PC-9 (cell line): ENCODE measurements around the gene RFPL3. TPM values are rescaled to one million over a fixed set of nuclear protein-coding genes. Genes with fewer than 3 reads are reported as not detected.
"Not testable (repeated sequence)": the region's sequence is repeated elsewhere in the genome, so short reads cannot be mapped to it uniquely, and the experiment has no call there.

Experiments used
- BruUV-seq: library from RNA; stranded (reverse); fragments of 400-500 nt; replicated peaks from 2 replicates; lab custom pipeline; 2021; lab: Mats Ljungman, UMichigan
- CTCF ChIA-PET: fragments of 300-600 bp; sonication (Branson Sonifier 250); formaldehyde crosslinking; loops from one replicate; lab custom pipeline; 2022; ENCODE audit warnings: antibody characterized with exemption; lab: Charles Lee
- POLR2A ChIA-PET: fragments of 300-600 bp; sonication (Branson Sonifier 250); formaldehyde crosslinking; loops from one replicate; lab custom pipeline; 2022; ENCODE audit warnings: antibody characterized with exemption; ENCODE audit not compliant: unreplicated experiment; lab: Charles Lee
- DNase-seq, 2 experiments: peaks; one replicate each; pipeline versions ENCODE4 v3.0.0 to v3.0.0-alpha.2; 2015 to 2022; ENCODE audit warnings: mixed read lengths in 1 of 2
- H2AFZ ChIP-seq: fragments of 200-600 bp; sonication (generic); 2 replicates; pipeline ENCODE4 v1.8.1; 2017; ENCODE audit warnings: antibody characterized with exemption
- H3F3A ChIP-seq: fragments of 200-600 bp; sonication (generic); 2 replicates; pipeline ENCODE4 v1.8.1; 2017; ENCODE audit warnings: antibody characterized with exemption, mild to moderate bottlenecking, low read depth; ENCODE audit not compliant: insufficient read depth
- H3K27ac ChIP-seq: fragments of 200-600 bp; sonication (generic); 2 replicates; pipeline ENCODE4 v1.6.1; 2016; ENCODE audit warnings: mixed run types
- H3K27me3 ChIP-seq: fragments of 200-600 bp; sonication (generic); 2 replicates; pipeline ENCODE4 v1.6.1; 2016; ENCODE audit warnings: low read depth, mixed run types; ENCODE audit not compliant: insufficient read depth
- H3K36me3 ChIP-seq: fragments of 200-600 bp; sonication (generic); 2 replicates; pipeline ENCODE4 v1.6.1; 2016; ENCODE audit warnings: low read depth, mixed run types
- H3K4me1 ChIP-seq: fragments of 200-600 bp; sonication (generic); replicated peaks from 2 replicates; pipeline ENCODE4 v1.6.1; 2016; ENCODE audit warnings: mixed run types; ENCODE audit not compliant: insufficient read depth
- H3K4me2 ChIP-seq: fragments of 200-600 bp; sonication (generic); 2 replicates; pipeline ENCODE4 v1.6.1; 2017; ENCODE audit warnings: mixed run types
- H3K4me3 ChIP-seq: fragments of 200-600 bp; sonication (generic); 2 replicates; pipeline ENCODE4 v1.6.1; 2016; ENCODE audit warnings: mixed run types
- H3K79me2 ChIP-seq: fragments of 200-600 bp; sonication (generic); 2 replicates; pipeline ENCODE4 v1.6.1; 2017; ENCODE audit warnings: low read depth, mixed run types
- H3K9me2 ChIP-seq: fragments of 200-600 bp; sonication (generic); 2 replicates; pipeline ENCODE4 v1.8.1; 2017; ENCODE audit warnings: mild to moderate bottlenecking; ENCODE audit not compliant: insufficient read depth
- H3K9me3 ChIP-seq: fragments of 200-600 bp; sonication (generic); 2 replicates; pipeline ENCODE4 v1.8.1; 2016; ENCODE audit warnings: low read depth; ENCODE audit not compliant: insufficient read depth
- H4K20me1 ChIP-seq: fragments of 200-600 bp; sonication (generic); 2 replicates; pipeline ENCODE4 v1.8.1; 2017; ENCODE audit not compliant: insufficient read depth
- EZH2 ChIP-seq: fragments of 200-600 bp; sonication (generic); IDR thresholded peaks from 2 replicates; pipeline ENCODE4 v1.8.0; 2017; ENCODE audit warnings: antibody characterized with exemption, low read depth
- intact Hi-C: fragments of 100-400 bp; cut with micrococcal nuclease; formaldehyde crosslinking; loops from one replicate; pipeline ENCODE4 v1.10.0; 2022; ENCODE audit not compliant: unreplicated experiment
- total RNA-seq: library from RNA; stranded (reverse); gene quantifications from 2 replicates; pipeline ENCODE4 v1.2.3, GENCODE V29; 2021
- TF ChIP-seq, protein P1 (sequence below): fragments of 200-600 bp; sonication (generic); conservative IDR thresholded peaks from 2 replicates; pipeline ENCODE4 v1.6.1; 2017; ENCODE audit warnings: mixed run types, antibody characterized with exemption, mild to moderate bottlenecking, moderate library complexity

RFPL3 gene
- total RNA-seq, 1 experiment from 2014 or later, result not detected

DNA sequence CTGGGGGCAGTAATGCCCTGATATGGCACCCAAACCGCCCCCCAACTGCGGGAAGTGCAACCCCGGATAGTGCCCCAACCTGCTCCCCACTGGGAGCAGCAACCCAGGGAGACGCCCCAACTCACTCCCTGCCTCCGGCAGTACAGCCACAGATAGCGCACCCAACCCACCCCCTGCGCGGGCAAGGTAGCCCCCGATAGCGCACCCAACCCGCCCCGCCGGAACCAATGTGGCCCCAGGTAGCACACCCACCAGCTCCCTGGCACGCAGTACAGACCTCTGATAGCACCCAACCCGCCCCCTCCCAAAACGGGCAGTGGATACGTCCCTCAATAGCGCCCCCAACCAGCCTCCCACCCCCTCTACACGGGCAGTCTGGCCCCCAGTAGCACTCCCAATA lies 3.8 kb upstream of the RFPL3 start:
- Histone ChIP-seq H3K4me1 (no peaks in the 10 kb centered on the region), H3K36me3 (no peaks in the 10 kb centered on the region), H3F3A (no peaks in the 10 kb centered on the region), H3K9me3 (no peaks in the 10 kb centered on the region), H3K27ac (no peak overlapping the region), H3K79me2 (no peaks in the 10 kb centered on the region), H3K4me3 (no peak overlapping the region), H3K27me3 (peaks cover 35% of the 10 kb centered on the region), H3K4me2 (no peak overlapping the region), H3K9me2 (no peaks in the 10 kb centered on the region), H2AFZ (no peak overlapping the region), H4K20me1 (no peaks in the 10 kb centered on the region)
- intact Hi-C loops, result no loop called here
- no peak for TF ChIP-seq EZH2
- TF ChIP-seq, protein P1, sequence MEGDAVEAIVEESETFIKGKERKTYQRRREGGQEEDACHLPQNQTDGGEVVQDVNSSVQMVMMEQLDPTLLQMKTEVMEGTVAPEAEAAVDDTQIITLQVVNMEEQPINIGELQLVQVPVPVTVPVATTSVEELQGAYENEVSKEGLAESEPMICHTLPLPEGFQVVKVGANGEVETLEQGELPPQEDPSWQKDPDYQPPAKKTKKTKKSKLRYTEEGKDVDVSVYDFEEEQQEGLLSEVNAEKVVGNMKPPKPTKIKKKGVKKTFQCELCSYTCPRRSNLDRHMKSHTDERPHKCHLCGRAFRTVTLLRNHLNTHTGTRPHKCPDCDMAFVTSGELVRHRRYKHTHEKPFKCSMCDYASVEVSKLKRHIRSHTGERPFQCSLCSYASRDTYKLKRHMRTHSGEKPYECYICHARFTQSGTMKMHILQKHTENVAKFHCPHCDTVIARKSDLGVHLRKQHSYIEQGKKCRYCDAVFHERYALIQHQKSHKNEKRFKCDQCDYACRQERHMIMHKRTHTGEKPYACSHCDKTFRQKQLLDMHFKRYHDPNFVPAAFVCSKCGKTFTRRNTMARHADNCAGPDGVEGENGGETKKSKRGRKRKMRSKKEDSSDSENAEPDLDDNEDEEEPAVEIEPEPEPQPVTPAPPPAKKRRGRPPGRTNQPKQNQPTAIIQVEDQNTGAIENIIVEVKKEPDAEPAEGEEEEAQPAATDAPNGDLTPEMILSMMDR, result no peak
- ChIA-PET POLR2A (no interaction called here), CTCF (no interaction called here)
- no TSS peak for BruUV-seq
- no peak for DNase-seq

DNA sequence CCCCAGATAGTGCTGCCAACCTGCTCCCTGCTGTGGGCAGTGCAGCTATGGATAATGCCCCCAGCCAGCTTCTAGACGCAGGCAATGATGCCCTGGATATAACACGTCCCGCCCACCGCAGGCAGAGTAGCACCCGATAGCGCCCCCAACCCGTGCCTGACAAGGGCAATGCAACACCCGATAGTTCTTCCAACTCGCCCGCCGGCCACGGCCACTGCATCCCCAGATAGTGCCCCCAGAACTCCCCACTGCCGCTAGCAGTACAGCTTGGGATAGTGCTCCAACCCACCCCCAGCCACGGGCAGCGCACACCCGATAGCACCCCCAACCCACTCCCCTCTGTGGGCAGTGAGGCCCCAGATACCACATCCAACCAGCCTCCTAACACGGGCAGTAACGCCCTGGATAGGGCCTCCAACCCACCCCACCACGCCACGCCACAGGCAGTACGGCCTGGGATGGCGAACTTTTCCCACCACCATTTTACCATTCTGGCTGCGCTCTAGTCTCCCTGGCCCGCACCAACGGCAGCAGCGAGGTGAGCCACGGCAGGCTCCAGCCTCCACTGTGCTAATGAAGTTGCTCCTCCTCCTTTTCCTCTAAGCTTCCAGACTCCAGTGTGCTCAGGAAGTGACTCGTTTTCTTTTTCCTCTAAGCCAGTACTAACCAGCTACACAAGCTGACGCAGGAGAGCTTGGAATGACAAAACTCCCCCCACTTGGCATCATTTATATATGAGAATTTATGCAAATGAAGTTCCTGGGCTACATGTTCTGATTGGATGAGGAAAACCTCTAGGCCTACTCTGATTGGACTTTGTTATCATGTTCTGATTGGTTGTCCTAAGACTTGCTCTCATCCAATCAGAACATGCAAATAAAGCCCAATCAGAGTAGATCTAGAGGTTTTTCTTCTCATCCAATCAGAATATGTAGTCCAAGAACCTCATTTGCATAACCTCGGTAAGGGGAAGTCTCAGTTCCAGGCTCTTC lies 3.0 kb upstream of the RFPL3 start:
- H3K4me2 ChIP-seq, result no peak overlapping the region
- no peaks in the 10 kb centered on the region for H3K4me1 ChIP-seq
- no peak for TF ChIP-seq EZH2
- TF ChIP-seq, protein P1, result no peak
- BruUV-seq, result no TSS peak
- ChIA-PET CTCF (no interaction called here), POLR2A (no interaction called here)
- intact Hi-C loops, result no loop called here
- no peaks in the 10 kb centered on the region for H3K79me2 ChIP-seq
- peaks cover 36% of the 10 kb centered on the region for H3K27me3 ChIP-seq
- no peaks in the 10 kb centered on the region for H3K36me3 ChIP-seq
- H3F3A ChIP-seq, result no peaks in the 10 kb centered on the region
- H3K9me2 ChIP-seq, result no peaks in the 10 kb centered on the region
- no peaks in the 10 kb centered on the region for H4K20me1 ChIP-seq
- H3K9me3 ChIP-seq, result no peaks in the 10 kb centered on the region
- no peak overlapping the region for H3K4me3 ChIP-seq
- peak in 1 of 2 experiments; percentile 42 for DNase-seq
- no peak overlapping the region for H2AFZ ChIP-seq
- H3K27ac ChIP-seq, result no peak overlapping the region

DNA sequence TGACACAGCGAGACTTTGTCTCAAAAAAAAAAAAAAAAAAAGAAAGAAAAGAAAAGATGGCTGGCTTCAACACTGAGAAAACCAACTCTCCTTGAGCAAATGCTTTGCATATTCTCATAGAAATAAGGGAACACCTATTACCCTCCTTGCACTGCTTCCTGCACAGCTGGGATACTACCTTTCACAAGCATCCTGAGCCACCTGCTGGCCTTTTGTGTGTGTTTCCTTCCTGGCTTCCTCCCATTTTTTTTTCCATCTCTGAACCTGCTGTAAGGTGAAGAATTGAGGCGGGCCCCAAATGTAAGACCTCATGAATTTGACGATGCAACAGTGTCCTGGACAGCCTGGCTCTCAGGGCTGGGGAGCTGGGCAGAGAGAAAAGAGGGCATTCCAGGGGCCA lies 1.9 kb upstream of the RFPL3 start:
- DNase-seq, result peak in 1 of 2 experiments; percentile 46
- H3K9me2 ChIP-seq, result no peaks in the 10 kb centered on the region
- no peak overlapping the region for H3K4me2 ChIP-seq
- H2AFZ ChIP-seq, result no peak overlapping the region
- ChIA-PET POLR2A (interaction anchor here (0.7 kb wide), 1 partner anchor 756 kb away, joined by 6 read pairs; no protein-coding TSS in a partner anchor), CTCF (no interaction called here)
- peaks cover 39% of the 10 kb centered on the region for H3K27me3 ChIP-seq
- H3K27ac ChIP-seq, result no peak overlapping the region
- no peaks in the 10 kb centered on the region for H3K36me3 ChIP-seq
- no peak overlapping the region for H3K4me3 ChIP-seq
- no peaks in the 10 kb centered on the region for H3K9me3 ChIP-seq
- H3K79me2 ChIP-seq, result no peaks in the 10 kb centered on the region
- BruUV-seq, result no TSS peak
- intact Hi-C loops, result no loop called here
- no peaks in the 10 kb centered on the region for H3K4me1 ChIP-seq
- no peaks in the 10 kb centered on the region for H4K20me1 ChIP-seq
- TF ChIP-seq, protein P1, result peak; percentile 60
- no peak for TF ChIP-seq EZH2
- H3F3A ChIP-seq, result no peaks in the 10 kb centered on the region

DNA sequence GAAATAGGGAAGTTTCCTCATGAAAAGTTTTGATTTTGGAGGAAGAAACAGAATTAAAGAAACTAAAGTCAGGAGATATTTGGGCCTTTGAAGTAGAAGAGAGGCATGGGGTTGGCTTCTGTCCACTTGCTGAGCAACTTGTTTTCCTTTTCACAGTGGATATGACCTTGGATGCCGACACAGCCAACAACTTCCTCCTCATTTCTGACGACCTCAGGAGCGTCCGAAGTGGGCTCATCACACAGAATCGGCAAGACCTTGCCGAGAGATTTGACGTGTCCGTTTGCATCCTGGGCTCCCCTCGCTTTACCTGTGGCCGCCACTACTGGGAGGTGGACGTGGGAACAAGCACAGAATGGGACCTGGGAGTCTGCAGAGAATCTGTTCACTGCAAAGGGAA lies 2.4 kb downstream of the RFPL3 start:
- H3F3A ChIP-seq, H3K4me2 ChIP-seq, H3K4me3 ChIP-seq, H3K9me2 ChIP-seq, H4K20me1 ChIP-seq, H3K79me2 ChIP-seq, H3K36me3 ChIP-seq, POLR2A ChIA-PET, H3K9me3 ChIP-seq, CTCF ChIA-PET, H3K4me1 ChIP-seq, H3K27ac ChIP-seq, H2AFZ ChIP-seq, DNase-seq, BruUV-seq, intact Hi-C loops: not testable (repeated sequence)
- H3K27me3 ChIP-seq, result peaks cover 69% of the 10 kb centered on the region
